Vagina (tissue), 2 donors: ENCODE measurements around the gene ATP6V0B.

ENCODE experiments used
- CTCF ChIP-seq, 3 experiments: fragments of 450-650 bp in 2 of 3; fragments of 200-600 bp in 1 of 3; sonication (generic) in 1 of 3; IDR thresholded peaks; one replicate each; pipeline ENCODE4 v1.5.1; 2017 to 2019; ENCODE audit warnings: antibody characterized with exemption in 3 of 3, mild to moderate bottlenecking in 2 of 3, moderate library complexity in 2 of 3
- POLR2A ChIP-seq, 2 donors: fragments of 450-650 bp; IDR thresholded peaks; one replicate each; pipeline ENCODE4 v1.6.1; 2017; ENCODE audit warnings: antibody characterized with exemption in 2 of 2, mild to moderate bottlenecking in 2 of 2, moderate library complexity in 2 of 2

- TF ChIP-seq POLR2A (IDR thresholded peaks at IDR 0.05) = no peak
- no peak for TF ChIP-seq CTCF (IDR thresholded peaks at IDR 0.05)
These were observed 748 bp upstream of the ATP6V0B start for GRCh38 chr1:43973981-43974442.
